ENCODE results near the gene PPP6R3. TPM values are rescaled to one million over a fixed set of nuclear protein-coding genes. Genes with fewer than 3 reads are reported as not detected.
"Not testable (repeated sequence)": the region's sequence is repeated elsewhere in the genome, so short reads cannot be mapped to it uniquely, and the experiment has no call there.

PPP6R3 gene
- total RNA-seq, 3 donors from 2014 or later (not counting 1 experiment from before 2014, with no cell fraction given), result 148 to 176 (median 149) TPM

DNA sequence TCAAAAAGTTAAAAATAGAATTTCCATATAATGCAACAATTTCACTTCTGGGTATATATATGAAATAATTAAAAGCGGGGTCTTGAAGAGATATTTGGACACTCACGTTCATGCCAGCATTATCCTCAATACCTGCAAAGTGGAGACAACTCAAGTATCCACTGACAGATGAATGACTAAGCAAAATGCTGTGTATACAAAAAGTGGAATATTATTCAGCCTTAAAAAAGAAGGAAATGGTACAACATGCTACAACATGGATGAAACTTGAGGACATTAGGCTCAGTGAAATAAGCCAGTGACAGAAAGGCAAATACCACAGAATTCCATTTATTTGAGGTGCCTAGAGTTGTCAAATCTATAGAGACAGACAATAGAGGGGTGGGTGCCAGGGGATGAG is 161.3 kb downstream of the PPP6R3 start:
- no peak overlapping the region for H3K4me3 ChIP-seq (ENCODE audit: low read length)
- no peaks in the 10 kb centered on the region for H3K4me1 Mint-ChIP-seq
- H3K4me1 ChIP-seq (ENCODE audit: control insufficient read depth, insufficient read depth, low read length), result no peaks in the 10 kb centered on the region
- H3K4me3 Mint-ChIP-seq, result no peak overlapping the region
- no peak overlapping the region for H3K27ac Mint-ChIP-seq
- TF ChIP-seq, protein P1, sequence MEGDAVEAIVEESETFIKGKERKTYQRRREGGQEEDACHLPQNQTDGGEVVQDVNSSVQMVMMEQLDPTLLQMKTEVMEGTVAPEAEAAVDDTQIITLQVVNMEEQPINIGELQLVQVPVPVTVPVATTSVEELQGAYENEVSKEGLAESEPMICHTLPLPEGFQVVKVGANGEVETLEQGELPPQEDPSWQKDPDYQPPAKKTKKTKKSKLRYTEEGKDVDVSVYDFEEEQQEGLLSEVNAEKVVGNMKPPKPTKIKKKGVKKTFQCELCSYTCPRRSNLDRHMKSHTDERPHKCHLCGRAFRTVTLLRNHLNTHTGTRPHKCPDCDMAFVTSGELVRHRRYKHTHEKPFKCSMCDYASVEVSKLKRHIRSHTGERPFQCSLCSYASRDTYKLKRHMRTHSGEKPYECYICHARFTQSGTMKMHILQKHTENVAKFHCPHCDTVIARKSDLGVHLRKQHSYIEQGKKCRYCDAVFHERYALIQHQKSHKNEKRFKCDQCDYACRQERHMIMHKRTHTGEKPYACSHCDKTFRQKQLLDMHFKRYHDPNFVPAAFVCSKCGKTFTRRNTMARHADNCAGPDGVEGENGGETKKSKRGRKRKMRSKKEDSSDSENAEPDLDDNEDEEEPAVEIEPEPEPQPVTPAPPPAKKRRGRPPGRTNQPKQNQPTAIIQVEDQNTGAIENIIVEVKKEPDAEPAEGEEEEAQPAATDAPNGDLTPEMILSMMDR (IDR thresholded peaks at IDR 0.05), result no peak
- 67% methylated on average over 1 of the region's 2 CpGs for WGBS (ENCODE audit: insufficient coverage)
- no peaks in the 10 kb centered on the region for H3K36me3 Mint-ChIP-seq
- DNase-seq (no peak), ATAC-seq (no peak)
- intact Hi-C loops (cut with micrococcal nuclease), result no loop called here
- H3K27me3 Mint-ChIP-seq (ENCODE audit: low read depth in 2 of 2), result peaks cover 0 to 8% of the 10 kb centered on the region in 2 donors
- H3K9me3 Mint-ChIP-seq, result no peaks in the 10 kb centered on the region
- H3K27ac ChIP-seq (ENCODE audit: low read length), result no peak overlapping the region
- no peaks in the 10 kb centered on the region for H3K36me3 ChIP-seq (ENCODE audit: control insufficient read depth, insufficient read depth, low read length)
- H3K27me3 ChIP-seq (ENCODE audit: control insufficient read depth, insufficient read depth, low read length), result no peaks in the 10 kb centered on the region
- H3K9me3 ChIP-seq (ENCODE audit: control insufficient read depth, insufficient read depth, low read length), result no peaks in the 10 kb centered on the region

- intact Hi-C loops (cut with micrococcal nuclease); H3K9me3 Mint-ChIP-seq; H3K27ac ChIP-seq (ENCODE audit: low read length); ATAC-seq; H3K36me3 ChIP-seq (ENCODE audit: control insufficient read depth, insufficient read depth, low read length); H3K4me3 ChIP-seq (ENCODE audit: low read length); H3K4me1 Mint-ChIP-seq; DNase-seq; H3K27me3 Mint-ChIP-seq (ENCODE audit: low read depth in 2 of 2); H3K4me3 Mint-ChIP-seq; H3K36me3 Mint-ChIP-seq; H3K27ac Mint-ChIP-seq; H3K4me1 ChIP-seq (ENCODE audit: control insufficient read depth, insufficient read depth, low read length); H3K9me3 ChIP-seq (ENCODE audit: control insufficient read depth, insufficient read depth, low read length); H3K27me3 ChIP-seq (ENCODE audit: control insufficient read depth, insufficient read depth, low read length): not testable (repeated sequence)
- WGBS (ENCODE audit: insufficient coverage), result 90% methylated on average over 9 of the region's 9 CpGs
Measured at GRCh38 chr11:68623706-68624105, 163.2 kb downstream of the PPP6R3 start.

DNA sequence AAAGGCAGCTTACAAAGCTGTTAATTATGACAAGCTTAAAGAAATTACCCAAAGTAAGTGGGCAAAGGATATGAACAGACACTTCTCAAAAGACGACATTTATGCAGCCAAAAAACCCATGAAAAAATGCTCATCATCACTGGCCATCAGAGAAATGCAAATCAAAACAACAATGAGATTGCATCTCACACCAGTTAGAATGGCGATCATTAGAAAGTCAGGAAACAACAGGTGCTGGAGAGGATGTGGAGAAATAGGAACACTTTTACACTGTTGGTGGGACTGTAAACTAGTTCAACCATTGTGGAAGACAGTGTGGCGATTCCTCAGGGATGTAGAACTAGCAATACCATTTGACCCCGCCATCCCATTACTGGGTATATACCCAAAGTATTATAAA is 164.5 kb downstream of the PPP6R3 start:
- not testable (repeated sequence) for H3K27ac Mint-ChIP-seq, H3K36me3 Mint-ChIP-seq

DNA sequence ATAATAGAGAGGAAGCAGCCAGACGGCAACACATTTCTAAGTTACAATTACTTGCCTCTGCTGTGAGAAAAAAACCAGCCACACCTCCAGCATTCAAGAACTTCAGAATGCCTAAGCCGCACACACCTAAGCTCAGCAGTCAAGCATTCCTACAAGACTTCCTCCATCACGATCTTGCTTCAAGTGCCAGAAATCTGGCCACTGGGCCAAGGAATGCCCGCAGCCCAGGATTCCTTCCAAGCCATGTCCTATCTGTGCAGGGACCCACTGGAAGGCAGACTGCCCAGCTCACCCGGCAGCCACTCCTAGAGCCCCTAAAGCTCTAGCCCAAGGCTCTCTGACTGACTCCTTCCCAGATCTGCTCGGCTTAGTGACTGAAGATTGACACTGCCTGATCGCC is 165.7 kb downstream of the PPP6R3 start:
- H3K36me3 ChIP-seq (ENCODE audit: control insufficient read depth, insufficient read depth, low read length); H3K27me3 ChIP-seq (ENCODE audit: control insufficient read depth, insufficient read depth, low read length); ATAC-seq; DNase-seq; H3K4me1 ChIP-seq (ENCODE audit: control insufficient read depth, insufficient read depth, low read length); H3K27ac Mint-ChIP-seq; H3K36me3 Mint-ChIP-seq; H3K4me3 ChIP-seq (ENCODE audit: low read length); H3K9me3 ChIP-seq (ENCODE audit: control insufficient read depth, insufficient read depth, low read length); H3K27ac ChIP-seq (ENCODE audit: low read length); H3K27me3 Mint-ChIP-seq (ENCODE audit: low read depth in 2 of 2); H3K9me3 Mint-ChIP-seq; H3K4me3 Mint-ChIP-seq; H3K4me1 Mint-ChIP-seq; intact Hi-C loops (cut with micrococcal nuclease): not testable (repeated sequence)
- 89% methylated on average over 7 of the region's 7 CpGs for WGBS (ENCODE audit: insufficient coverage)

More for the DNA sequence above, 164.5 kb downstream of the PPP6R3 start:
- H3K4me1 Mint-ChIP-seq; H3K27me3 ChIP-seq (ENCODE audit: control insufficient read depth, insufficient read depth, low read length); H3K4me3 Mint-ChIP-seq; H3K27ac ChIP-seq (ENCODE audit: low read length); H3K36me3 ChIP-seq (ENCODE audit: control insufficient read depth, insufficient read depth, low read length); H3K4me1 ChIP-seq (ENCODE audit: control insufficient read depth, insufficient read depth, low read length); ATAC-seq; intact Hi-C loops (cut with micrococcal nuclease); H3K27me3 Mint-ChIP-seq (ENCODE audit: low read depth in 2 of 2); H3K9me3 Mint-ChIP-seq; DNase-seq; H3K9me3 ChIP-seq (ENCODE audit: control insufficient read depth, insufficient read depth, low read length); H3K4me3 ChIP-seq (ENCODE audit: low read length): not testable (repeated sequence)
- WGBS (ENCODE audit: insufficient coverage), result 93% methylated on average over 4 of the region's 4 CpGs

DNA sequence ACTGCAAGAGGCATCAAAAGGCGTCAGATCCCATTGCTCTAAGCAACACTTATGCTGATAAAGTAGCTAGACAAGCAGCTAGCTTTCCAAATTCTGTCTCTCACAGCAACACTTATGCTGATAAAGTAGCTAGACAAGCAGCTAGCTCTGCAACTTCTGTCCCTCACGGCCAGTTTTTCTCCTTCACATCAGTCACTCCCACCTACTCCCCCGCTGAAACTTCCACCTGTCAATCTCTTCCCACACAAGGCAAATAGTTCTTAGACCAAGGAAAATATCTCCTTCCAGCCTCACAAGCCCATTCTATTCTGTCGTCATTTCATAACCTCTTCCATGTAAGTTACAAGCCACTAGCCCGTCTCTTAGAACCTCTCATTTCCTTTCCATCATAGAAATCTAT is 168.3 kb downstream of the PPP6R3 start:
- H3K4me3 Mint-ChIP-seq; ATAC-seq; H3K36me3 ChIP-seq (ENCODE audit: control insufficient read depth, insufficient read depth, low read length); H3K27me3 ChIP-seq (ENCODE audit: control insufficient read depth, insufficient read depth, low read length); H3K36me3 Mint-ChIP-seq; intact Hi-C loops (cut with micrococcal nuclease); H3K4me3 ChIP-seq (ENCODE audit: low read length); H3K27ac ChIP-seq (ENCODE audit: low read length); H3K9me3 Mint-ChIP-seq; DNase-seq; H3K4me1 Mint-ChIP-seq; H3K27me3 Mint-ChIP-seq (ENCODE audit: low read depth in 2 of 2); H3K4me1 ChIP-seq (ENCODE audit: control insufficient read depth, insufficient read depth, low read length); H3K27ac Mint-ChIP-seq; H3K9me3 ChIP-seq (ENCODE audit: control insufficient read depth, insufficient read depth, low read length): not testable (repeated sequence)
- 100% methylated on average over 2 of the region's 5 CpGs for WGBS (ENCODE audit: insufficient coverage)

- H3K4me1 ChIP-seq (ENCODE audit: control insufficient read depth, insufficient read depth, low read length); H3K9me3 Mint-ChIP-seq; DNase-seq; H3K36me3 Mint-ChIP-seq; H3K4me3 ChIP-seq (ENCODE audit: low read length); ATAC-seq; H3K27ac Mint-ChIP-seq; H3K4me3 Mint-ChIP-seq; intact Hi-C loops (cut with micrococcal nuclease); H3K27ac ChIP-seq (ENCODE audit: low read length); H3K4me1 Mint-ChIP-seq; H3K36me3 ChIP-seq (ENCODE audit: control insufficient read depth, insufficient read depth, low read length); H3K27me3 ChIP-seq (ENCODE audit: control insufficient read depth, insufficient read depth, low read length); H3K9me3 ChIP-seq (ENCODE audit: control insufficient read depth, insufficient read depth, low read length): not testable (repeated sequence)
- peaks cover 11 to 14% of the 10 kb centered on the region in 2 donors for H3K27me3 Mint-ChIP-seq (ENCODE audit: low read depth in 2 of 2)
- WGBS (ENCODE audit: insufficient coverage), result 88% methylated on average over 8 of the region's 8 CpGs
Measured at GRCh38 chr11:68632375-68632774, 171.8 kb downstream of the PPP6R3 start.
